GM20000 (cell line): Measurements from ENCODE around the gene KCNK3.
A peak's percentile ranks its signal among the peaks of the same experiment; 100 is the strongest.

Experiments used
- DNase-seq: peaks from one replicate; pipeline ENCODE4 v3.0.0; 2012; ENCODE audit warnings: low spot score
- CTCF ChIP-seq: IDR thresholded peaks from 2 replicates; pipeline ENCODE4 v1.5.1; 2012; ENCODE audit warnings: mild to moderate bottlenecking, control low read depth; ENCODE audit errors: extremely low read depth, missing control alignments

Gene KCNK3

DNA sequence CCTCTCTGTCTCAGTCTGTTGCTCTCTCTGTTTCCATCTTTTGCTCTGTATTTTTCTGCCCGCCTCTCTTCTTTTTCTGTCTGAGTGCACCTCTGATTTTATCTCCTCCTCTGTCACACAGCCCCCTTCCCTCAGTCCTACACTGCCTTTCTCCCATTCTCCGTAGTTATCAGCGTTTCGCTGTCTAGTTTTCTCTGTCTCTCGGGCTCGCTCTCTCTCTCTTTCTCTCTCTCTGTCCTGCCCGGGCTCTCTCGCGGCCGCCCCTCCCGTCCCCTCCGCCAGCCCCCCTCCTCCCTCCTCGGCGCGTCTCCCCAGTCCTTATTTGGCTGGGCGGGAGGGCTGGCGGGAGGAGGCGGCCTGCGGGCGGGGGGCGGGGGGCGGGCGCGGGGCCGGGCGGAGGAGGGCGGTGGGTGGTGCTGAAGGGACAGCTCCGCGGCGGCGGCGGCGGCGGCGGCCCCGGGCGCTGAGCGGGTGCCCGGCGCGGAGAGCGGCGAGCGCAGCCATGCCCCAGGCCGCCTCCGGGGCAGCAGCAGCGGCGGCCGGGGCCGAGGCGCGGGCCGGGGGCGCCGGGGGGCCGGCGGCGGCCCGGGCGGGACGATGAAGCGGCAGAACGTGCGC is at the start of gene KCNK3:
Gene KCNK3 (plus strand): TSS at position 444 of the 618 bp plus-strand sequence. CDS start 154 bp downstream, at position 598.
- DNase-seq, result peak; percentile 74
- TF ChIP-seq CTCF, result no peak

DNA sequence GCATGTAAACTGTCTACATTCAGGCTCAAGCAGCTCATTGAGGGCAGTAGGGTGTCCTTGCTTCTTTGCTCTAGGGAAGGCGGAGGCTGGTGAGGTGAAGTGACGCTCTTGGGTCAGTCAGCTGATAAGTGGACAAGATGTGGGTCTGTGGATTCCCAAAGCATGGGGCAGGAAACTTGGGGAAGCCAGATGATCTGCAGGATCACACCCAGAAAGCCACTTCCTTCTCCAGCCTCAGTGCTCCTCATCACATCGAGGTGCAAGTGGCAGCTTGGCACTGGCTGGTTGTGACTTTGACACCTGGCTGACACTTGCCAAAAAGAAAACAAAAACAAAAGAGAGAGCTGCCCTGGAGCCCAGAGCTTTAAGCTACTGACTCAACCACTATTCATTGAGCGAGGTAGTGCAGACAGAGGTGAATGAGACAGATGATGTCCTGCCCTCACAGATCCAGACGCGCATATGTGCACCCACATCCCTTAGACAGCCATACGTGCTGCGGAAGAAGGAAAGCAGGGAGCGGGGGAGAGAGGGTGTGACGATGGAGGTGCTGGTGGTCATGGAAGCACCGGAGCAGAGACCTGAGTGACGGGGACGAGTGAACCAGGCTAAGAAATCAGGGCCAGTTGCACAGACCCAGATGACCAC is 48.2 kb upstream of the KCNK3 start:
- TF ChIP-seq CTCF, result no peak
- no peak for DNase-seq

- no peak for DNase-seq
- TF ChIP-seq CTCF, result no peak
Measured at GRCh38 chr2:26645762-26646161, 46.8 kb upstream of the KCNK3 start.

- DNase-seq, result no peak
- no peak for TF ChIP-seq CTCF
Measured at GRCh38 chr2:26646986-26647672, 45.4 kb upstream of the KCNK3 start.

GRCh38 chr2:26647981-26648380 is 44.5 kb upstream of the KCNK3 start:
- DNase-seq, result no peak
- TF ChIP-seq CTCF, result no peak

DNA sequence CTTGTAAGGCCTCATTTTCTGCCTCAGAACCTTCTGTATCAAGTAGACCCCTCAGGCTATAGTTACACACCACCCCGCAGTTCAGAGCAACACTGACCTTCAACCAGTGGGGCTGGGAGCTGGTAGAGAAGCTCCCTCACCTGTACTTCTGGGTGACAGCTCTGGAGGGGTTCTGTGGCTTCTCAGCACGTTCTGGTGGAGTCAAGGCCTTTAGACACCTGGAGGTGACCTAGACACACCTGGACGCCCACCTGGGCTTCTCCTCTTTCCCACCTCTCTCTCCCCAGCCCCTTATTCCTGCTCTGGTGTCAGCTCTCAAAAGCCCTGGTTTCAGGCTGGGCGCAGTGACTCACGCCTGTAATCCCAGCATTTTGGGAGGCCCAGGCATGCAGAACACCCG is 44.0 kb upstream of the KCNK3 start:
- no peak for DNase-seq
- no peak for TF ChIP-seq CTCF

- no peak for TF ChIP-seq CTCF
- no peak for DNase-seq
Measured at GRCh38 chr2:26649322-26649721, 43.2 kb upstream of the KCNK3 start.
